ENCODE data around the gene MAN1C1. TPM values are rescaled to one million over a fixed set of nuclear protein-coding genes. Genes with fewer than 3 reads are reported as not detected.

MAN1C1 gene
- total RNA-seq, 4 donors from 2014 or later: 5.0 to 31.1 (median 7.9) TPM

GRCh38 chr1:25607123-25607522, 9.5 kb upstream of the MAN1C1 start:
- Histone ChIP-seq H3K27me3 (no peaks in the 10 kb centered on the region), H3K27ac (no peak overlapping the region), H3K4me3 (no peak overlapping the region), H3K36me3 (no peaks in the 10 kb centered on the region), H3K4me1 (no peaks in the 10 kb centered on the region), H3K9me3 (no peaks in the 10 kb centered on the region)
- intact Hi-C loops (cut with DNase I; ENCODE audit: low total_unique reads): loop anchor here (5.0 kb wide), 1 partner anchor 205 kb away; no protein-coding TSS in a partner anchor
- TF ChIP-seq, protein P1, sequence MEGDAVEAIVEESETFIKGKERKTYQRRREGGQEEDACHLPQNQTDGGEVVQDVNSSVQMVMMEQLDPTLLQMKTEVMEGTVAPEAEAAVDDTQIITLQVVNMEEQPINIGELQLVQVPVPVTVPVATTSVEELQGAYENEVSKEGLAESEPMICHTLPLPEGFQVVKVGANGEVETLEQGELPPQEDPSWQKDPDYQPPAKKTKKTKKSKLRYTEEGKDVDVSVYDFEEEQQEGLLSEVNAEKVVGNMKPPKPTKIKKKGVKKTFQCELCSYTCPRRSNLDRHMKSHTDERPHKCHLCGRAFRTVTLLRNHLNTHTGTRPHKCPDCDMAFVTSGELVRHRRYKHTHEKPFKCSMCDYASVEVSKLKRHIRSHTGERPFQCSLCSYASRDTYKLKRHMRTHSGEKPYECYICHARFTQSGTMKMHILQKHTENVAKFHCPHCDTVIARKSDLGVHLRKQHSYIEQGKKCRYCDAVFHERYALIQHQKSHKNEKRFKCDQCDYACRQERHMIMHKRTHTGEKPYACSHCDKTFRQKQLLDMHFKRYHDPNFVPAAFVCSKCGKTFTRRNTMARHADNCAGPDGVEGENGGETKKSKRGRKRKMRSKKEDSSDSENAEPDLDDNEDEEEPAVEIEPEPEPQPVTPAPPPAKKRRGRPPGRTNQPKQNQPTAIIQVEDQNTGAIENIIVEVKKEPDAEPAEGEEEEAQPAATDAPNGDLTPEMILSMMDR (IDR thresholded peaks at IDR 0.05): no peak
- no peak for TF ChIP-seq POLR2A (IDR thresholded peaks at IDR 0.05)
- no peak for DNase-seq

GRCh38 chr1:25608488-25609178, 8.0 kb upstream of the MAN1C1 start:
- Histone ChIP-seq H3K4me3 (no peak overlapping the region), H3K27ac (no peak overlapping the region)

DNA sequence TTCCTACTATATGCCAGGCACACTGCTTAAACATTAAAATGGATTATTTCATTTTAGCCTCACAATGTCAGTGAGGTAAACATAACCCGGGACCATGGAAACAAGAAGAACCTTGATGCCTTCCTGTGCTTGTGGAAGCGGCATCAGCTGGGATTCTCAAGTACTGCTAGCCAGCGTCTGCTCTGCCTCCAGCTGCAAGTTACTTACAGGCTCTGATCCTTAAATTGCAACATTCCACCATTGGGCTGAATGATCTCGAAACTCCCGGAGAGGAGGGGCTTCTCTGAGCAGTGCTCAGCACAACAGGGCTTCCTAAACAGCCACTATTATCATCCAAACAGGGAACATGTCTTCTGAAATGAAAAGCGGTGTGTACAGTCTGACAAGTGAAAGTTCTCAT, 6.7 kb upstream of the MAN1C1 start:
- H3K4me1 ChIP-seq: no peaks in the 10 kb centered on the region
- H3K27me3 ChIP-seq: no peaks in the 10 kb centered on the region
- H3K36me3 ChIP-seq: no peaks in the 10 kb centered on the region
- no peak overlapping the region for H3K27ac ChIP-seq
- no peaks in the 10 kb centered on the region for H3K9me3 ChIP-seq
- H3K4me3 ChIP-seq: no peak overlapping the region
- intact Hi-C loops (cut with DNase I; ENCODE audit: low total_unique reads): loop anchor here (5.0 to 10.0 kb wide), 3 partner anchors 135 to 202 kb away; no protein-coding TSS in a partner anchor
- no peak for TF ChIP-seq POLR2A (IDR thresholded peaks at IDR 0.05)
- DNase-seq: no peak

More at GRCh38 chr1:25608488-25609178, 8.0 kb upstream of the MAN1C1 start:
- no peak for TF ChIP-seq POLR2A (IDR thresholded peaks at IDR 0.05)
- TF ChIP-seq, protein P1 (IDR thresholded peaks at IDR 0.05): peak; percentile 87 to 97 (median 91)
- Histone ChIP-seq H3K27me3 (no peaks in the 10 kb centered on the region), H3K9me3 (no peaks in the 10 kb centered on the region), H3K36me3 (no peaks in the 10 kb centered on the region), H3K4me1 (no peaks in the 10 kb centered on the region)
- intact Hi-C loops (cut with DNase I; ENCODE audit: low total_unique reads): loop anchor here (5.0 kb wide), 1 partner anchor 204 kb away; no protein-coding TSS in a partner anchor
- peak; percentile 83 to 89 for DNase-seq

DNA sequence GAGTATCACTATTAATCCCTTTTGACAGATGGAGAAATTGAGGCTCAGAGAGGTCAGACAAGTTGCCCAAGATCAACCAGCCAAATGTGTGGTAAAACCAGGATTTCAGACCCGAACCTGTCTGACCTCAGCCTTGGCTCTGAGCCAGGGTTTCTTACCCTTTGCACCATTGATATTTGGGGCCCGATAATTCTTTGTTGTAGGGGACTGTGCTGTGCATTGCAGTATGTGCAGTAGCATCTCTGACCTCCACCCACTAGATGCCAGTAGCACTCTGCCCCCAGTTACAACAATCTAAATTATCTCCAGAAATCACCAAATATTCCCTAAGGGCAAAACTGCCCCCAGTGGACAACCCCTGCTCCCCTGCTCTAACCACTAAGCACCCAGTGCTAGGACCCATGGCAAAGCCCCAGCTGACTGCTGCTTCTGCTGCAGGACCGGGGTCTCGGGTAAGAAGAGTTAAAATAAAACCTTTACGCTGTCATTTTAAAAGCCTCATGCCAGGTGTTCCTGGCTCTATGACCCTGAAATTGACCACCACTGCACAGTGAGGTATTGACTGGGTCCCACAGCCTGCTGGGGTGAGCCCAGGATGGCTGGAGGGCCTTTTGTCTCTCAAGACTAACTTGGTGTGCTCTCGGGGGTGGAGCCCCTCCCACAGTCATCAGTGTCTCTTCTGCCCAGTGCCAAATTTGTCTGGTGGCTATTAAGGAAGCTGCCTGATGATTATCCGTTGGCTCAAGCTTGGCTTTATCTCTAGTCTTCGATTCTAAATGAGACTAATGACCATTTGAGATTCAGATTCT, 5.6 kb upstream of the MAN1C1 start:
- H3K27ac ChIP-seq: no peak overlapping the region

GRCh38 chr1:25611843-25612242, 4.7 kb upstream of the MAN1C1 start:
- Histone ChIP-seq H3K36me3 (no peaks in the 10 kb centered on the region), H3K9me3 (no peaks in the 10 kb centered on the region), H3K27me3 (no peaks in the 10 kb centered on the region), H3K4me1 (peaks cover 0 to 3% of the 10 kb centered on the region in 2 donors), H3K27ac (no peak overlapping the region), H3K4me3 (no peak overlapping the region)
- DNase-seq: no peak
- intact Hi-C loops (cut with DNase I; ENCODE audit: low total_unique reads): loop anchor here (5.0 to 10.0 kb wide), 2 partner anchors 133 to 185 kb away; no protein-coding TSS in a partner anchor
- TF ChIP-seq, protein P1 (IDR thresholded peaks at IDR 0.05): no peak
- no peak for TF ChIP-seq POLR2A (IDR thresholded peaks at IDR 0.05)

More for the DNA sequence above, 5.6 kb upstream of the MAN1C1 start:
- no peaks in the 10 kb centered on the region for H3K36me3 ChIP-seq
- TF ChIP-seq, protein P1 (IDR thresholded peaks at IDR 0.05): peak in 1 of 4 experiments; percentile 20
- TF ChIP-seq POLR2A (IDR thresholded peaks at IDR 0.05): no peak
- intact Hi-C loops (cut with DNase I; ENCODE audit: low total_unique reads): loop anchor here (5.0 to 10.0 kb wide), 2 partner anchors 134 to 186 kb away; no protein-coding TSS in a partner anchor
- no peak overlapping the region for H3K4me3 ChIP-seq
- H3K4me1 ChIP-seq: peaks cover 0 to 3% of the 10 kb centered on the region in 2 donors
- H3K9me3 ChIP-seq: no peaks in the 10 kb centered on the region
- H3K27me3 ChIP-seq: no peaks in the 10 kb centered on the region
- no peak for DNase-seq

All from uterus (tissue), 4 donors.